Gastrocnemius medialis (tissue), 4 donors: ENCODE data around the gene SLC38A2. TPM values are rescaled to one million over a fixed set of nuclear protein-coding genes. Genes with fewer than 3 reads are reported as not detected.
A peak's percentile ranks its signal among the peaks of the same experiment; 100 is the strongest.

Source experiments
- ATAC-seq, 2 donors: fragments of 150-250 bp; one replicate each; pipeline ENCODE4 v1.9.1; 2016
- DNase-seq, 2 donors: peaks; one replicate each; pipeline ENCODE4 v3.0.0-alpha.2; 2019
- H3K27ac ChIP-seq, 4 donors: fragments of 200-600 bp; sonication (generic); 1 replicate in 1 of 4; 2 replicates in 3 of 4; pipeline ENCODE4 v1.5.1; 2016 to 2018; ENCODE audit warnings: mild to moderate bottlenecking in 2 of 4, moderate library complexity in 1 of 4
- H3K27me3 ChIP-seq, 3 donors: fragments of 200-600 bp; sonication (generic) in 2 of 3; 1 replicate in 1 of 3; 2 replicates in 2 of 3; pipeline versions ENCODE4 v1.5.1 to v1.6.0; 2016 to 2019; ENCODE audit warnings: mild to moderate bottlenecking in 1 of 3, moderate library complexity in 1 of 3
- H3K36me3 ChIP-seq, 2 donors: fragments of 200-600 bp; sonication (generic) in 1 of 2; one replicate each; pipeline ENCODE4 v1.5.1; 2017 to 2018
- H3K4me1 ChIP-seq, 2 donors: fragments of 200-600 bp; sonication (generic) in 1 of 2; one replicate each; pipeline ENCODE4 v1.5.1; 2016 to 2017; ENCODE audit warnings: mild to moderate bottlenecking in 2 of 2
- H3K4me3 ChIP-seq, 4 donors: fragments of 200-600 bp; sonication (generic) in 3 of 4; 1 replicate in 1 of 4; 2 replicates in 3 of 4; pipeline ENCODE4 v1.5.1; 2016 to 2019; ENCODE audit warnings: mild to moderate bottlenecking in 2 of 4
- H3K9me3 ChIP-seq, 3 donors: fragments of 200-600 bp; sonication (generic) in 2 of 3; 1 replicate in 1 of 3; 2 replicates in 2 of 3; pipeline ENCODE4 v1.5.1; 2016 to 2019
- CTCF ChIP-seq, 5 experiments: fragments of 450-650 bp in 3 of 5; fragments of 200-600 bp in 2 of 5; sonication (generic) in 2 of 5; IDR thresholded peaks in 4 of 5; conservative IDR thresholded peaks in 1 of 5; 1 replicate in 4 of 5; 2 replicates in 1 of 5; pipeline ENCODE4 v1.5.1; 2016 to 2019; ENCODE audit warnings: antibody characterized with exemption in 5 of 5, mild to moderate bottlenecking in 3 of 5, moderate library complexity in 3 of 5
- POLR2A ChIP-seq, 2 donors: fragments of 450-650 bp; IDR thresholded peaks; one replicate each; pipeline ENCODE4 v1.6.1; 2017; ENCODE audit warnings: antibody characterized with exemption in 2 of 2, mild to moderate bottlenecking in 2 of 2, moderate library complexity in 2 of 2
- in situ Hi-C, 4 donors: fragments of 200-750 bp; cut with MboI; loops; one replicate each; pipeline versions ENCODE4 v1.15.0 to v1.8.0; 2017; ENCODE audit warnings: low sequenced_read_pairs in 4 of 4
- intact Hi-C: fragments of 100-400 bp; cut with DNase I; formaldehyde crosslinking; loops from one replicate; pipeline ENCODE4 v1.15.1; 2023; ENCODE audit warnings: low total_unique reads
- total RNA-seq, 4 donors: library from RNA; depleted of rRNA; stranded (reverse); fragments of >200 nt; gene quantifications; one replicate each; pipeline versions ENCODE4 v1.1.0 to v1.2.3, GENCODE V29; 2016

Gene SLC38A2
- total RNA-seq, 4 donors from 2014 or later = 260 to 853 (median 400) TPM

- Histone ChIP-seq H3K36me3 (peaks cover 4 to 28% of the 10 kb centered on the region in 2 donors), H3K9me3 (no peaks in the 10 kb centered on the region), H3K27ac (peak overlapping the region; percentile 47 to 69 (median 54)), H3K4me1 (peaks cover 10 to 21% of the 10 kb centered on the region in 2 donors), H3K27me3 (no peaks in the 10 kb centered on the region), H3K4me3 (no peak overlapping the region)
- DNase-seq (no peak), ATAC-seq (peak in 1 of 2 donors; percentile 53)
- no peak for TF ChIP-seq CTCF (IDR thresholded peaks at IDR 0.05 in 4 of 5, conservative IDR thresholded peaks at IDR 0.05 in 1 of 5)
- TF ChIP-seq POLR2A (IDR thresholded peaks at IDR 0.05) = no peak
- in situ Hi-C loops (loop anchor here in 3 of 4 donors (10.0 to 25.0 kb wide), 3 partner anchors 305 to 568 kb away; partner anchors contain the start of gene SCAF11 (in 1 of the 3)), intact Hi-C loops (no loop called here)
Observed at GRCh38 chr12:46356655-46357437, 15.7 kb downstream of the SLC38A2 start.

- no peak overlapping the region for H3K4me3 ChIP-seq
- DNase-seq = no peak
- intact Hi-C loops = no loop called here
Observed at GRCh38 chr12:46354802-46355199, 17.8 kb downstream of the SLC38A2 start.

GRCh38 chr12:46354111-46354801 is 18.3 kb downstream of the SLC38A2 start:
- Histone ChIP-seq H3K4me3 (no peak overlapping the region), H3K36me3 (peaks cover 0 to 2% of the 10 kb centered on the region in 2 donors), H3K4me1 (peaks cover 0 to 5% of the 10 kb centered on the region in 2 donors), H3K27me3 (no peaks in the 10 kb centered on the region), H3K27ac (peak overlapping the region in 1 of 4 donors; percentile 30), H3K9me3 (no peaks in the 10 kb centered on the region)
- DNase-seq (no peak), ATAC-seq (no peak)
- intact Hi-C loops (no loop called here), in situ Hi-C loops (loop anchor here in 3 of 4 donors (10.0 to 25.0 kb wide), 3 partner anchors 308 to 571 kb away; partner anchors contain the start of gene SCAF11 (in 1 of the 3))
- TF ChIP-seq CTCF (IDR thresholded peaks at IDR 0.05 in 4 of 5, conservative IDR thresholded peaks at IDR 0.05 in 1 of 5) (no peak), POLR2A (IDR thresholded peaks at IDR 0.05) (no peak)

More at GRCh38 chr12:46354802-46355199, 17.8 kb downstream of the SLC38A2 start:
- no peaks in the 10 kb centered on the region for H3K9me3 ChIP-seq
- H3K36me3 ChIP-seq = peaks cover 2 to 7% of the 10 kb centered on the region in 2 donors
- TF ChIP-seq CTCF (IDR thresholded peaks at IDR 0.05 in 4 of 5, conservative IDR thresholded peaks at IDR 0.05 in 1 of 5) (no peak), POLR2A (IDR thresholded peaks at IDR 0.05) (no peak)
- in situ Hi-C loops = loop anchor here in 3 of 4 donors (10.0 to 25.0 kb wide), 3 partner anchors 308 to 570 kb away; partner anchors contain the start of gene SCAF11 (in 1 of the 3)
- H3K27me3 ChIP-seq = no peaks in the 10 kb centered on the region
- H3K4me1 ChIP-seq = peaks cover 0 to 7% of the 10 kb centered on the region in 2 donors
- H3K27ac ChIP-seq = no peak overlapping the region
- no peak for ATAC-seq

- peak overlapping the region in 1 of 4 donors; percentile 1 for H3K27ac ChIP-seq
- no peak for DNase-seq
- no peak for ATAC-seq
Observed at GRCh38 chr12:46351886-46352650, 20.5 kb downstream of the SLC38A2 start.

More at GRCh38 chr12:46351886-46352650, 20.5 kb downstream of the SLC38A2 start:
- intact Hi-C loops (no loop called here), in situ Hi-C loops (loop anchor here in 3 of 4 donors (10.0 to 25.0 kb wide), 3 partner anchors 310 to 573 kb away; partner anchors contain the start of gene SCAF11 (in 1 of the 3))
- TF ChIP-seq POLR2A (IDR thresholded peaks at IDR 0.05) (no peak), CTCF (IDR thresholded peaks at IDR 0.05 in 4 of 5, conservative IDR thresholded peaks at IDR 0.05 in 1 of 5) (no peak)
- Histone ChIP-seq H3K36me3 (no peaks in the 10 kb centered on the region), H3K4me3 (no peak overlapping the region), H3K27me3 (no peaks in the 10 kb centered on the region), H3K4me1 (no peaks in the 10 kb centered on the region), H3K9me3 (no peaks in the 10 kb centered on the region)
